CD14-positive monocyte (primary cell): Measurements from ENCODE around the gene RTN4R. TPM values are rescaled to one million over a fixed set of nuclear protein-coding genes. Genes with fewer than 3 reads are reported as not detected.

Experiments
- DNase-seq, 3 donors: peaks; one replicate each; pipeline ENCODE4 v3.0.0-alpha.2; 2011 to 2022
- H2AFZ ChIP-seq: 2 replicates; pipeline ENCODE4 v1.6.0; 2012; ENCODE audit warnings: mild to moderate bottlenecking, low read depth, low read length, inconsistent platforms; ENCODE audit not compliant: insufficient read depth, poor library complexity, severe bottlenecking
- H3K27ac ChIP-seq, 2 donors: 1 replicate in 1 of 2; 2 replicates in 1 of 2; pipeline ENCODE4 v1.5.1; 2012 to 2013; ENCODE audit warnings: low read length in 2 of 2, control low read depth in 1 of 2, inconsistent platforms in 1 of 2, low read depth in 1 of 2, mild to moderate bottlenecking in 1 of 2
- H3K27me3 ChIP-seq, 2 donors: one replicate each; pipeline versions ENCODE4 v1.6.0 to v1.6.1; 2011 to 2013; ENCODE audit warnings: low read length in 2 of 2; ENCODE audit not compliant: control insufficient read depth in 2 of 2, insufficient read depth in 2 of 2
- H3K36me3 ChIP-seq, 2 donors: replicated peaks in 1 of 2; 1 replicate in 1 of 2; 2 replicates in 1 of 2; pipeline versions ENCODE4 v1.5.1 to v1.6.1; 2012 to 2013; ENCODE audit warnings: low read length in 2 of 2, control low read depth in 1 of 2, inconsistent platforms in 1 of 2, mild to moderate bottlenecking in 1 of 2; ENCODE audit not compliant: insufficient read depth in 2 of 2, control insufficient read depth in 1 of 2
- H3K4me1 ChIP-seq, 2 donors: 1 replicate in 1 of 2; 2 replicates in 1 of 2; pipeline versions ENCODE4 v1.5.1 to v1.6.1; 2012 to 2013; ENCODE audit warnings: low read length in 2 of 2, control low read depth in 1 of 2, inconsistent platforms in 1 of 2, mild to moderate bottlenecking in 1 of 2, moderate library complexity in 1 of 2; ENCODE audit not compliant: insufficient read depth in 2 of 2, control insufficient read depth in 1 of 2
- H3K4me2 ChIP-seq: replicated peaks from 2 replicates; pipeline ENCODE3; 2012; ENCODE audit warnings: low read length, moderate library complexity, mild to moderate bottlenecking; ENCODE audit not compliant: poor library complexity, severe bottlenecking; ENCODE audit errors: extremely low read depth
- H3K4me3 ChIP-seq, 3 experiments: fragments of 200-600 bp in 1 of 3; sonication (generic) in 1 of 3; replicated peaks in 1 of 3; 1 replicate in 2 of 3; 2 replicates in 1 of 3; pipeline ENCODE4 v1.5.1; 2011 to 2013; ENCODE audit warnings: low read length in 3 of 3, mild to moderate bottlenecking in 3 of 3, control low read depth in 2 of 3, low read depth in 2 of 3, inconsistent platforms in 1 of 3, moderate library complexity in 1 of 3
- H3K79me2 ChIP-seq: 2 replicates; pipeline ENCODE4 v1.6.0; 2012; ENCODE audit warnings: mild to moderate bottlenecking, control low read depth, inconsistent platforms, low read length, moderate library complexity; ENCODE audit not compliant: insufficient read depth
- H3K9ac ChIP-seq: 2 replicates; pipeline ENCODE4 v1.6.0; 2017; ENCODE audit warnings: low read length, mild to moderate bottlenecking; ENCODE audit not compliant: insufficient read depth, poor library complexity, severe bottlenecking
- H3K9me3 ChIP-seq, 2 donors: replicated peaks in 1 of 2; 1 replicate in 1 of 2; 2 replicates in 1 of 2; pipeline versions ENCODE4 v1.5.1 to v1.6.1; 2012 to 2013; ENCODE audit warnings: low read length in 2 of 2, control low read depth in 1 of 2; ENCODE audit not compliant: control insufficient read depth in 1 of 2, insufficient read depth in 1 of 2
- H4K20me1 ChIP-seq: 2 replicates; pipeline ENCODE4 v1.6.0; 2012; ENCODE audit warnings: mild to moderate bottlenecking, low read length, control low read depth, moderate library complexity; ENCODE audit not compliant: insufficient read depth
- H3K27ac Mint-ChIP-seq, 7 donors: one replicate each; pipeline ENCODE4 v1.8.0; 2020; ENCODE audit warnings: mild to moderate bottlenecking in 7 of 7, mixed read lengths in 7 of 7, moderate library complexity in 6 of 7, inconsistent platforms in 2 of 7
- H3K27me3 Mint-ChIP-seq, 3 donors: one replicate each; pipeline ENCODE4 v1.8.0; 2021 to 2022; ENCODE audit warnings: low read depth in 3 of 3, mild to moderate bottlenecking in 3 of 3, mixed read lengths in 3 of 3, moderate library complexity in 3 of 3, inconsistent platforms in 1 of 3
- H3K36me3 Mint-ChIP-seq, 2 donors: one replicate each; pipeline ENCODE4 v1.8.0; 2020; ENCODE audit warnings: mixed read lengths in 2 of 2, inconsistent platforms in 1 of 2, mild to moderate bottlenecking in 1 of 2
- H3K4me1 Mint-ChIP-seq: one replicate; pipeline ENCODE4 v1.8.0; 2020; ENCODE audit warnings: mild to moderate bottlenecking, mixed read lengths
- H3K4me3 Mint-ChIP-seq, 2 donors: one replicate each; pipeline ENCODE4 v1.8.0; 2020; ENCODE audit warnings: mild to moderate bottlenecking in 2 of 2, mixed read lengths in 2 of 2, moderate library complexity in 1 of 2
- H3K9me3 Mint-ChIP-seq, 7 donors: one replicate each; pipeline ENCODE4 v1.8.0; 2020 to 2022; ENCODE audit warnings: mixed read lengths in 7 of 7, mild to moderate bottlenecking in 6 of 7, moderate library complexity in 6 of 7, inconsistent platforms in 2 of 7
- CTCF ChIP-seq: fragments of 200-600 bp; IDR thresholded peaks from one replicate; pipeline ENCODE4 v1.8.0; 2022; ENCODE audit warnings: antibody characterized with exemption, mild to moderate bottlenecking
- WGBS: methylation state at CpG from one replicate; pipeline ENCODE4 v1.1.5; 2013; ENCODE audit warnings: missing lambda C conversion rate; ENCODE audit not compliant: insufficient coverage; 5-methylcytosine and 5-hydroxymethylcytosine counted together
- intact Hi-C, 2 donors: fragments of 100-400 bp; cut with micrococcal nuclease; formaldehyde crosslinking; loops; one replicate each; pipeline versions ENCODE4 v1.15.0 to v1.15.1; 2023
- polyA plus RNA-seq, 3 donors: library from polyadenylated mRNA; depleted of rRNA in 1 of 3; unstranded in 2 of 3; stranded (reverse) in 1 of 3; fragments of 300-500 nt in 2 of 3; fragments of >200 nt in 1 of 3; fragmentation: Illumina TruSeq in 2 of 3; gene quantifications; 1 replicate in 2 of 3; 2 replicates in 1 of 3; pipeline ENCODE4 v1.2.3, GENCODE V29; 2012 to 2021

RTN4R gene
- polyA plus RNA-seq, 3 donors: not detected

GRCh38 chr22:20235389-20235991 is 32.6 kb downstream of the RTN4R start:
- H3K9ac ChIP-seq: no peak overlapping the region

GRCh38 chr22:20234760-20235388 is 33.2 kb downstream of the RTN4R start:
- no peaks in the 10 kb centered on the region for H3K9me3 ChIP-seq
- H3K4me2 ChIP-seq: no peak overlapping the region
- no peaks in the 10 kb centered on the region for H3K36me3 ChIP-seq
- intact Hi-C loops: no loop called here
- no peak overlapping the region for H3K4me3 ChIP-seq
- no peaks in the 10 kb centered on the region for H3K27me3 ChIP-seq
- no peak for DNase-seq
- no peak overlapping the region for H3K27ac ChIP-seq
- Mint-ChIP-seq H3K27me3 (peaks cover 1 to 4% (median 2%) of the 10 kb centered on the region in 3 donors), H3K9me3 (peaks cover 0 to 2% (median 0%) of the 10 kb centered on the region in 7 donors), H3K27ac (no peak overlapping the region), H3K36me3 (no peaks in the 10 kb centered on the region), H3K4me3 (no peak overlapping the region), H3K4me1 (no peaks in the 10 kb centered on the region)
- H3K4me1 ChIP-seq: no peaks in the 10 kb centered on the region
- no peaks in the 10 kb centered on the region for H4K20me1 ChIP-seq
- no peak overlapping the region for H3K9ac ChIP-seq
- TF ChIP-seq CTCF: no peak
- 92% methylated on average over 20 of the region's 23 CpGs for WGBS
- H2AFZ ChIP-seq: no peak overlapping the region
- no peaks in the 10 kb centered on the region for H3K79me2 ChIP-seq

More at GRCh38 chr22:20235389-20235991, 32.6 kb downstream of the RTN4R start:
- Histone ChIP-seq H3K4me1 (no peaks in the 10 kb centered on the region), H3K27me3 (no peaks in the 10 kb centered on the region), H3K36me3 (no peaks in the 10 kb centered on the region), H3K4me2 (no peak overlapping the region), H4K20me1 (no peaks in the 10 kb centered on the region), H2AFZ (no peak overlapping the region), H3K4me3 (no peak overlapping the region), H3K79me2 (no peaks in the 10 kb centered on the region), H3K27ac (no peak overlapping the region), H3K9me3 (no peaks in the 10 kb centered on the region)
- Mint-ChIP-seq H3K36me3 (no peaks in the 10 kb centered on the region), H3K4me1 (no peaks in the 10 kb centered on the region), H3K4me3 (no peak overlapping the region), H3K9me3 (peaks cover 0 to 2% (median 0%) of the 10 kb centered on the region in 7 donors), H3K27ac (no peak overlapping the region), H3K27me3 (peaks cover 1 to 4% (median 2%) of the 10 kb centered on the region in 3 donors)
- intact Hi-C loops: no loop called here
- TF ChIP-seq CTCF: no peak
- 88% methylated on average over 13 of the region's 24 CpGs for WGBS
- DNase-seq: no peak
